Thyroid gland (tissue), 4 donors: ENCODE data around the gene RHBDL1. TPM values are rescaled to one million over a fixed set of nuclear protein-coding genes. Genes with fewer than 3 reads are reported as not detected.

Source experiments
- DNase-seq, 2 donors: peaks; one replicate each; pipeline ENCODE4 v3.0.0-alpha.2; 2019
- H3K27ac ChIP-seq, 3 donors: fragments of 200-600 bp; sonication (generic); 1 replicate in 2 of 3; 2 replicates in 1 of 3; pipeline ENCODE4 v1.5.1; 2016 to 2019; ENCODE audit warnings: mild to moderate bottlenecking in 1 of 3, moderate library complexity in 1 of 3
- H3K27me3 ChIP-seq: fragments of 200-600 bp; sonication (generic); one replicate; pipeline ENCODE4 v1.5.1; 2019
- H3K36me3 ChIP-seq, 2 donors: fragments of 200-600 bp; sonication (generic); one replicate each; pipeline ENCODE4 v1.5.1; 2016 to 2019
- H3K4me1 ChIP-seq, 2 donors: fragments of 200-600 bp; sonication (generic); one replicate each; pipeline ENCODE4 v1.5.1; 2017 to 2019
- H3K4me3 ChIP-seq, 3 donors: fragments of 200-600 bp; sonication (generic); replicated peaks in 1 of 3; 1 replicate in 2 of 3; 2 replicates in 1 of 3; pipeline ENCODE4 v1.5.1; 2016; ENCODE audit warnings: mild to moderate bottlenecking in 1 of 3
- H3K9me3 ChIP-seq: fragments of 200-600 bp; sonication (generic); one replicate; pipeline ENCODE4 v1.5.1; 2017
- POLR2A ChIP-seq, 2 donors: fragments of 450-650 bp; IDR thresholded peaks; one replicate each; pipeline ENCODE4 v1.6.1; 2017; ENCODE audit warnings: antibody characterized with exemption in 2 of 2, mild to moderate bottlenecking in 2 of 2, moderate library complexity in 1 of 2
- WGBS, 2 donors: methylation state at CpG; one replicate each; pipeline ENCODE4 v1.1.5; 2017; 5-methylcytosine and 5-hydroxymethylcytosine counted together
- intact Hi-C: fragments of 100-400 bp; cut with DNase I; formaldehyde crosslinking; loops from one replicate; pipeline ENCODE4 v1.15.1; 2023
- total RNA-seq, 4 donors: library from RNA; depleted of rRNA; stranded (reverse); fragments of >200 nt; gene quantifications; one replicate each; pipeline ENCODE4 v1.2.3, GENCODE V29; 2016
- TF ChIP-seq, protein P1 (sequence below), 6 experiments: fragments of 200-600 bp in 3 of 6; fragments of 450-650 bp in 3 of 6; sonication (generic) in 3 of 6; IDR thresholded peaks; one replicate each; pipeline ENCODE4 v1.5.1; 2016 to 2019; ENCODE audit warnings: antibody characterized with exemption in 6 of 6, mild to moderate bottlenecking in 2 of 6, inconsistent platforms in 1 of 6, moderate library complexity in 1 of 6

RHBDL1 gene
- total RNA-seq, 4 donors from 2014 or later, result 0.27 to 0.63 (median 0.56) TPM; not detected in 1

GRCh38 chr16:641326-642188 lies 33.9 kb upstream of the RHBDL1 start, which contains the start of gene MCRIP2:
Gene MCRIP2 (plus strand): TSS chr16:641828. CDS start chr16:641992, 164 bp downstream.
- no peaks in the 10 kb centered on the region for H3K36me3 ChIP-seq
- H3K4me3 ChIP-seq, result peak within 1 kb of the TSS; percentile 31 to 93 (median 64)
- intact Hi-C loops, result no loop called here
- no peaks in the 10 kb centered on the region for H3K27me3 ChIP-seq
- peak within 1 kb of the TSS; percentile 71 to 86 (median 83) for H3K27ac ChIP-seq
- peaks cover 36 to 57% of the 10 kb centered on the region in 2 donors for H3K4me1 ChIP-seq
- TF ChIP-seq, protein P1, sequence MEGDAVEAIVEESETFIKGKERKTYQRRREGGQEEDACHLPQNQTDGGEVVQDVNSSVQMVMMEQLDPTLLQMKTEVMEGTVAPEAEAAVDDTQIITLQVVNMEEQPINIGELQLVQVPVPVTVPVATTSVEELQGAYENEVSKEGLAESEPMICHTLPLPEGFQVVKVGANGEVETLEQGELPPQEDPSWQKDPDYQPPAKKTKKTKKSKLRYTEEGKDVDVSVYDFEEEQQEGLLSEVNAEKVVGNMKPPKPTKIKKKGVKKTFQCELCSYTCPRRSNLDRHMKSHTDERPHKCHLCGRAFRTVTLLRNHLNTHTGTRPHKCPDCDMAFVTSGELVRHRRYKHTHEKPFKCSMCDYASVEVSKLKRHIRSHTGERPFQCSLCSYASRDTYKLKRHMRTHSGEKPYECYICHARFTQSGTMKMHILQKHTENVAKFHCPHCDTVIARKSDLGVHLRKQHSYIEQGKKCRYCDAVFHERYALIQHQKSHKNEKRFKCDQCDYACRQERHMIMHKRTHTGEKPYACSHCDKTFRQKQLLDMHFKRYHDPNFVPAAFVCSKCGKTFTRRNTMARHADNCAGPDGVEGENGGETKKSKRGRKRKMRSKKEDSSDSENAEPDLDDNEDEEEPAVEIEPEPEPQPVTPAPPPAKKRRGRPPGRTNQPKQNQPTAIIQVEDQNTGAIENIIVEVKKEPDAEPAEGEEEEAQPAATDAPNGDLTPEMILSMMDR (IDR thresholded peaks at IDR 0.05), result no peak
- TF ChIP-seq POLR2A (IDR thresholded peaks at IDR 0.05), result peak; percentile 2 to 73
- no peaks in the 10 kb centered on the region for H3K9me3 ChIP-seq
- DNase-seq, result peak; percentile 91
- no CpG with 5 or more reads among the region's 81 CpGs for WGBS, 2 donors

DNA sequence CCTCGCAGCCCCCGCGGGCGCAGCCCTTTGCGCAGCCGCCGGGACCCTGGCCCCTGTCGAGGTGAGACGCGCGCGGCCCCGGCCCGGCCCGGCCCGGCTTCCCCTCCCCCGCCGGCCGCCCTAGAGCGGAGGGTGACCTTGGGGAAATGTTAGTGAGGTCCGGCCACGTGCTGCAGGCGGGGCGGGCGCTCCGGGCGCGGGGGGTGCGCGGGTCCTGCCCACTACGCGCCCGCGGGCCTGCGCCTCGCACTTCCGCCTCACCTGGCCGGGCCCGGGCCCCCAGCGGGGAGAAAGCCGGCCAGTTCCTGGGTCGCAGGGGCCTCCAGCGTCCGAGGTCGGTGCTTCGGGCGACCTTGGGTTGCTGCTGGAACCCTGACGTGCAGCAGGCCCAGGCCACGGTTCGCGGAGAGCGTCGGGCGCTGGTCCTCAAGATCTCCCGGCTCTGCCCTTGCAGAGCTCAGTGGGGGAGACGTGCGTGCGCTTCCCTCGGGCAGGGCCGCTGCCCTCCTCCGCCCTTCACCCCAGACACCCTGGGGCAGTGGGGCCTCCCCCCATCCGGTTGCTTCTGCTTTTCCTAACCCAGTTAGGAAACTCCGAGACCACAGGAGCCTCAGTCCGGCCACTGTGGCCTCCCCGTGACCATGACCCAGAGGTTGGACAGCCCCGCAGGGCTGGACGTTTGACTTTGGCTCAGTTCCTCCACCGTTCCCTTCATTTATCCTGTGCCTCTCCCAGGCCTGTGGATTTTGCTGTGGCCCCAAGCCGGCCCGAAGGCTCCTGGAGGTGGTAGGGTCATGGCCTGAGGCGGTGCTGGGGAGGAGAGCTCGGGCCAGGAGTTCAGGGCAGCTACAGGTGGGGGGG lies 33.1 kb upstream of the RHBDL1 start:
- intact Hi-C loops, result no loop called here
- peak overlapping the region; percentile 71 to 86 (median 83) for H3K27ac ChIP-seq
- no peaks in the 10 kb centered on the region for H3K9me3 ChIP-seq
- H3K27me3 ChIP-seq, result no peaks in the 10 kb centered on the region
- TF ChIP-seq, protein P1 (IDR thresholded peaks at IDR 0.05), result no peak
- no peak for TF ChIP-seq POLR2A (IDR thresholded peaks at IDR 0.05)
- peaks cover 43 to 63% of the 10 kb centered on the region in 2 donors for H3K4me1 ChIP-seq
- peak; percentile 79 to 82 for DNase-seq
- H3K4me3 ChIP-seq, result peak overlapping the region; percentile 31 to 93 (median 64)
- no peaks in the 10 kb centered on the region for H3K36me3 ChIP-seq
- 15 to 59% methylated on average over 11 to 18 of the region's 72 CpGs for WGBS, 2 donors

DNA sequence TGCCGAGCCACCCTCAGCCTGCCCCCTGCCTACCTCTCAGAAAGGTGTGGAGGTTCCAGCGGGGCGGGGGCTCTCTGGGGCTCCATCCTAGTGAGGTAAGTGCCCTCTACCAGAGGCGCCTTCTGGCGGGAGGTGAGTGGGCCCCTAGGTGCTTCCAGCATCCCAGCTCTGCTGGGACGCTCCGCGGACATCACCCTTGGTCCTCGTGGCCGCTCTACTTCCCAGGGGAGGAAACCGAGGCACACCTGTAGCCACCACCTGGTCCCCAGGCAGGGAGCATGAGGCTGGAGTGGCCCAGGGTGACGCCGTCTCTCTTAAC lies 32.5 kb upstream of the RHBDL1 start:
- 71 to 84% methylated on average over 3 to 8 of the region's 13 CpGs for WGBS, 2 donors
- no peak for TF ChIP-seq POLR2A (IDR thresholded peaks at IDR 0.05)
- peak overlapping the region in 2 of 3 donors; percentile 64 to 93 for H3K4me3 ChIP-seq
- DNase-seq, result no peak
- H3K4me1 ChIP-seq, result peaks cover 43 to 63% of the 10 kb centered on the region in 2 donors
- no peaks in the 10 kb centered on the region for H3K36me3 ChIP-seq
- H3K9me3 ChIP-seq, result no peaks in the 10 kb centered on the region
- H3K27me3 ChIP-seq, result no peaks in the 10 kb centered on the region
- intact Hi-C loops, result no loop called here
- peak overlapping the region; percentile 25 to 86 (median 54) for H3K27ac ChIP-seq

DNA sequence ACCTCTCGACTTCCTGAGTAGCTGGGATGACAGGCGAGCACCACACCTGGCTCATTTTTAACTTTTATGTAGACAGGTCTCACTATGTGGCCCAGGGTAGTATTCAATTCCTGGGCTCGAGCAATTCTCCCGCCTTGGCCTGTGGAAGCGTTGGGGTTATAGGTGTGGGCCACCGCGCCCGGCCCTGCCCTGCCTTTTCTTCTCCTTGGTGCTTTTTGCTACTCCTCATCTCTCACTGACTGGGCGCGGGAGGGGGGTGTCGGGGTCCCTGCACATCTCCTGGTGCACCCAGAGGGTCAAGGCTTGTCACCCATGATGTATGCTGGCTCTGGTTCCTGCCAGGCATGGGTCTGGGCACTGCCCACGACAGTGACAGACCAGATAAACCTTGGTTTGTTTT lies 30.9 kb upstream of the RHBDL1 start:
- H3K4me1 ChIP-seq, result peaks cover 51 to 68% of the 10 kb centered on the region in 2 donors
- intact Hi-C loops, result no loop called here
- 93 to 98% methylated on average over 12 of the region's 12 CpGs for WGBS, 2 donors
- H3K4me3 ChIP-seq, result no peak overlapping the region
- H3K9me3 ChIP-seq, result no peaks in the 10 kb centered on the region
- H3K27me3 ChIP-seq, result no peaks in the 10 kb centered on the region
- no peaks in the 10 kb centered on the region for H3K36me3 ChIP-seq
- TF ChIP-seq POLR2A (IDR thresholded peaks at IDR 0.05), result no peak
- TF ChIP-seq, protein P1 (IDR thresholded peaks at IDR 0.05), result no peak
- no peak for DNase-seq
- H3K27ac ChIP-seq, result no peak overlapping the region

DNA sequence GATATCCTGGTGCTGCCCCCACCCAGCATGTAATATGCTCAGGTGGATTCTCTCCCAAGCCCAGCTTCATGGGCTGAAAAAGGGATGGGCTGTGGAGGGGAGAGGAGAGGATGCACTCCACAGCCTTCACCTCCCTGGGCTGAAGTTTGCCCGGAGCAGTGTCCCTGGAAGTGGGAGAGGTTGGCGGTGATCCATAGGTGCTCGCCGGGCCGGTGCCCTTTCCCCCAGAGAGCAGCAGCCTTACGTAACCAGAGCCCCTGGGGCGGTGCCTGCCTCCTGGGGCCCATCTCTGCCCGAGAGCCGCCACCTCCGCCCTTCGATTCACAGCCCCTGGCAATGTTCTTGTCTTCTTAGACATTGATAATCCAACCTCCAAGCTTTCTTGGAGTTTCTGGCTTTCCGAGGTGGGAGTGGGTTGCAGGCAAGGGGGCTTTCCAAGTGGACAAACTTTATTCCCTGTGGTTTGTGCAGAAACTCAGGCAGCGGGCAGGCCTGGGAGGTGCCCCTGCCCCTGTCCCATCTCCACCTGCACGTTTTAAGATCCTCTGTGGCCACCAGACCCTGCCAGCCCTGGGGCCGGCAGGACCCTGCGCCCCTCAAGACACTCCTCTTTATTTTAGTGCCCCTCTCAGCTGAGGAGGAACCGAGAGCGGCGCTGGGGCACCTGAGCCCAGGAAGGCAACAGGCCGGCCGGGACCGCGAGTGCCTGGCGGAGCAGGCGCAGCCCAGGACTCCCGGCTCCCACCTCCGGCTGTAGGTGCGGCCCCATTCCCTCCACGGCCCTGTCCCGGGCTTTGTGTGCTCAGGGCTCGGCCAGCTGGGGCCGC lies 29.4 kb upstream of the RHBDL1 start:
- no peaks in the 10 kb centered on the region for H3K36me3 ChIP-seq
- peaks cover 56 to 71% of the 10 kb centered on the region in 2 donors for H3K4me1 ChIP-seq
- intact Hi-C loops, result no loop called here
- H3K27me3 ChIP-seq, result no peaks in the 10 kb centered on the region
- 62 to 68% methylated on average over 30 of the region's 32 CpGs for WGBS, 2 donors
- peak overlapping the region; percentile 28 to 92 (median 61) for H3K27ac ChIP-seq
- H3K9me3 ChIP-seq, result no peaks in the 10 kb centered on the region
- TF ChIP-seq, protein P1 (IDR thresholded peaks at IDR 0.05), result no peak
- no peak for TF ChIP-seq POLR2A (IDR thresholded peaks at IDR 0.05)
- peak; percentile 84 to 90 for DNase-seq
- no peak overlapping the region for H3K4me3 ChIP-seq
